GM12801 (cell line): ENCODE results near the gene PPP2R5B.

Experiments
- TF ChIP-seq, protein P1 (sequence below): IDR thresholded peaks from one replicate; pipeline ENCODE4 v1.5.1; 2011; ENCODE audit warnings: control low read depth; ENCODE audit not compliant: insufficient read length; ENCODE audit errors: extremely low read depth

PPP2R5B gene

DNA sequence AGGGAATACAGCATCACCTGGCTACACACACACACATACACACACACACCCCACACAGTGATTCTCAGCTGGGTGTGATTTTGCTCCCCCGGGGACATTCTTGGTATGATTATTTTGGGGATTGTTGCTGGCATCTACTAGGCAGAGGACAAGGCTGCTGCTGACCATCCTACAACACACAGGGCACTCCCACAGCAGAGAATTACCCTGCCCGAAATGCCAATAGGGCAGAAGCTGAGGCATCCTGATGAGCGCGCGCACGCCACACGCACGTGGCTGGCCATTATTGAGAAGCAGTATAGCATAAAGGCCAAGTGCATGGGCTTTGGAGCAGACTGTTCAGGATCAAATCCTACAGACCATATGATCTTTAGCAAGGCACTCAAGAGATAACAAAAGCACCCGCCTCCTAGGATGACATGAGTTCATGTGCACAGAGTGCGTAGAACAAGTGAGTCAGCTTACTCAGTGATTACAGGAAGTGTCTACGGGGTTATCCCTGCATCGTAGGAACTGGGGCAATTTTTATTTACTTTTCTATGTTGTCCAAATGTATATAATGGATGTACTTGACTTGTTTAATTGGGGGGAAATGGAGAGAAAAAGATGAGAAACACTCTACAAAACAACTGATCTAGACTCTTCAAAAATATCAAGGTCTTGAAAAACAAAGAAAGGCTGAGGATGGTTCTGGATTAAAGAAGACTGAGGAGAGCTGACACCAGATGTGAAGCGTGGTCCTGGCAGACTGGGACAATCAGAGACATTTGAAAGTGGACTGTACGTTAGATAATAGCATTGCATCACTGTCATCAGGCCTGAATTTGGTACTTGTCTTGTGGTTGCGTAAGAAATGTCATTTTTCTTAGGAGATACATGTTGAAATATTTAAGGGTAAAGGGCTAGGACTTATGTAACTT lies 38.9 kb upstream of the PPP2R5B start:
- TF ChIP-seq, protein P1, sequence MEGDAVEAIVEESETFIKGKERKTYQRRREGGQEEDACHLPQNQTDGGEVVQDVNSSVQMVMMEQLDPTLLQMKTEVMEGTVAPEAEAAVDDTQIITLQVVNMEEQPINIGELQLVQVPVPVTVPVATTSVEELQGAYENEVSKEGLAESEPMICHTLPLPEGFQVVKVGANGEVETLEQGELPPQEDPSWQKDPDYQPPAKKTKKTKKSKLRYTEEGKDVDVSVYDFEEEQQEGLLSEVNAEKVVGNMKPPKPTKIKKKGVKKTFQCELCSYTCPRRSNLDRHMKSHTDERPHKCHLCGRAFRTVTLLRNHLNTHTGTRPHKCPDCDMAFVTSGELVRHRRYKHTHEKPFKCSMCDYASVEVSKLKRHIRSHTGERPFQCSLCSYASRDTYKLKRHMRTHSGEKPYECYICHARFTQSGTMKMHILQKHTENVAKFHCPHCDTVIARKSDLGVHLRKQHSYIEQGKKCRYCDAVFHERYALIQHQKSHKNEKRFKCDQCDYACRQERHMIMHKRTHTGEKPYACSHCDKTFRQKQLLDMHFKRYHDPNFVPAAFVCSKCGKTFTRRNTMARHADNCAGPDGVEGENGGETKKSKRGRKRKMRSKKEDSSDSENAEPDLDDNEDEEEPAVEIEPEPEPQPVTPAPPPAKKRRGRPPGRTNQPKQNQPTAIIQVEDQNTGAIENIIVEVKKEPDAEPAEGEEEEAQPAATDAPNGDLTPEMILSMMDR = no peak

DNA sequence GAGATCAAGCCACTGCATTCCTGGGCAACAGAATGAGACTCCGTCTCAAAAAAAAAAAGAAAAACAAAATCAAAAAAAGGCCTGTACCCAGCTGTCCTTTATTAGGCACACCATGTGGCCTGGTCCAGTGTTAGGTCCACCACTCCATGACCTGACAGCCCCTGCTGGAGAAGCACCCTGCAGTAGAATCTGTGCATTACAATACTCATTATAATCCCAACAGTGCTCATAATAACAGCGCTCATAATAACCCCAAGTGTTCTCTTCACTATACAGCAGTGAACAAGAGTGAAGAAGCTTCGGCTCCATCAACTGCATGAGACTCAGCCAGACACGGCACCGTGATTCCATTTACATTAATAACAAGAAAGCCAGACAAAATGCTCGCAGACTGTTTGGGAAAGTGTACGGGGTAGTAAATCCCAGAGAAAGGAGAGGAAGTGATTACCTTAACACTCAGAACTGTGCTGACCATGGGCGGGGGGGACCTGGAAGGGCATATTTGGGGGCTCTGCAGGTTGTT lies 37.2 kb upstream of the PPP2R5B start:
- TF ChIP-seq, protein P1 = no peak

DNA sequence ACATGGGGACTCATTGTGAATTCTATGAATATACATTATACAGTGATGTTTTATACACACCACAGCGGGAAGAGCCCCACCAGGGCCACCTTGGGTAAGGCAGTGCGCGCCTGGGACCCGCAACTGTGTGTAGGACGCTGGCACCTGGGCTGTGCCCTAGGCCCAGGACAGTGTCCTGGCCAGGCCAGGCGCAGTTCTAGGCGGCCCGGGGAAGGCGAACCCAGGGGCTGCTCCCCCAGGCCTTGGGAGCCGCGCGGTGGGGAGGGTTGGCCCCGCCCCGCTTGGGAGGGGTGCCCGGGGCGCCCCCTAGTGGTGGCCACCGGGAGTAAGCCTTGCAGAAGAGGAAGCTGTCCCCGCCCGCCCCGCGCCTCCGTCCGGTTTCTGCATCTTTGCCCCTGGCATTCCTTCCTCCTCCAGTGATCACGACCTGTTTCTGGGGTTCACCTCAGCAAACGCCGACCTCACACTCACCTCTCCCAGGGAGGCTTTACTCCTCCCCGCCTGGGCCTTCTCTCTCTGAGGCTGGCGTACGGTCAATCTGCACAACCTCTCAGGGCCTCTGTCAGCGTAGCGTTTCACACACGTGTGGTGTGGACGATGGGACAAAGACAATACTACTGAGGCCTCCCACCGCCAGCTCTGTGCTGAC lies 36.6 kb upstream of the PPP2R5B start:
- TF ChIP-seq, protein P1 = no peak

DNA sequence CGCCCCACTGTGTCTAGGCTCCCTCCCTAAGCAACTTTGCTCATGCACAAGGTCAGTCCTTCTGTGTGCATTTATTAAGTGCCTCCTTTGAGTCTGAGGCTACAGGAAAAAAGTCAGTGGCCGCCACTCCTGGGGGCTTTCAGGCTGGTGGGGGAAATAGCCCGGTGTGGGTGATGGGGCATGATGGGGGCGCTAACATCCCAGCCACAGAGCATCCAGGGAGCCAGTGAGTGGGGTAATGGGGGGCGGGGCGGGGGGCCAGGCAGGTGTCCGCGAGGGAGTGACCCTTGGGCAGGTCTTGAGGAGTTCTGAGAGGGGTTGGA lies 36.1 kb upstream of the PPP2R5B start:
- TF ChIP-seq, protein P1 = no peak

DNA sequence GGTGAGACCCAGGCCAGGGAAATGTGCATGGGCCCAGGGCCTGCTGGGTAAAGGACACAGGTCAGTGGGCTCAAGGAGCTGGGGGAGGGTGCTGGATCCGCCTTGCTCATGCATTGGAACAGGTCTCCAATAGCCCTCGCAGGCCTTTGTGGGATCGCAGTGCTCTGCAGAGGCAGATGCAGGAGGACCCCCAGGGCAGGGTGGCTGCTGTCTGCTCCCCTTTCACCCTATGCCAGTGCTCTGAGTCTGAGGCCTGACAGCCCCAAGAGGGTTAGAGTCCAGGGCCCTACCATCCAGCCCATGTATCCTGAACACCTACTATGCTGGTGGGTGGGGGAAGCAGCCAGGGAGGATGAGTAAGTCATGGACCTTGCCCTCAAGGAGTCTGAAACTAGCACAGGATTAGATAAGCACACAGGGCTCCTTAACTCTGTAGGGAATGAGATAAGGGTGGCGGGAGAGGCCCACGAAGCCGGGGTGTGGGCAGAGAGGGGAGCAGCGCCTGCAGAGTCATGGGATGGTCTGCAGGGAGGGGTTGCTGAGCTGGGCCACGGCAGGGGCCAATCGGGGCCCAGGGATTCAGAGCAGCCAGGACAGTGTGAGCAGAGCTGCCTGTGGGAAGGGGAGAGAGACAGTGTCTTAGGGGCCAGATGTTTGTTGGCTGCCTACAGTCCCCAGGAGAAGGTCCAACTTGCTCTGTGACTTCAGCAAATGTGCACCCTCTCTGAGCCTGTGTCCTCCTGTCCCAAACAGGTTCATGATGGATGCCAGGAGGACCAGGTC lies 35.6 kb upstream of the PPP2R5B start:
- TF ChIP-seq, protein P1 = no peak

DNA sequence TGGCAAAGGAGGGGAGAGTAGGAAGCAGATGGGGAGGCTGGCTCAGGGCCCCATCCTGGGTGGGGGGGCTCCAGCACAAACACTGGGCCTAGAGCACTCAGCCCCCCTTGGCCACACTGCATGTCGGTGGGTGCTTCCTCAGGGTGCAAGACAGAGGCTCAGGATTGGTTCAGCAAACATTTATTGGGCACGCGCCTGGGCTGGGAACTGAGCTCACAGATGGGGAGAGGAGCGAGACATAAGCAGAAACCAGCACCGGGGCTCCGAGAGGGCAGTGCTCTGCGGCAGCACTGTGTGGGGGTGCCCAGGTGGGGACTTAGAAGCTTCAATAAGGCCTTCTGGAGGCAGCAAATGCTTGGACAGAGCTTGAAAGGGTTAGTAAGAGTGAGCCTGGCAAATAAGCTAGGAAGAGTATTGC lies 34.0 kb upstream of the PPP2R5B start:
- TF ChIP-seq, protein P1 = no peak
